ENCODE results near the gene GREB1. TPM values are rescaled to one million over a fixed set of nuclear protein-coding genes. Genes with fewer than 3 reads are reported as not detected.

Gene GREB1
- total RNA-seq, 1 donor from 2014 or later: 143 TPM

DNA sequence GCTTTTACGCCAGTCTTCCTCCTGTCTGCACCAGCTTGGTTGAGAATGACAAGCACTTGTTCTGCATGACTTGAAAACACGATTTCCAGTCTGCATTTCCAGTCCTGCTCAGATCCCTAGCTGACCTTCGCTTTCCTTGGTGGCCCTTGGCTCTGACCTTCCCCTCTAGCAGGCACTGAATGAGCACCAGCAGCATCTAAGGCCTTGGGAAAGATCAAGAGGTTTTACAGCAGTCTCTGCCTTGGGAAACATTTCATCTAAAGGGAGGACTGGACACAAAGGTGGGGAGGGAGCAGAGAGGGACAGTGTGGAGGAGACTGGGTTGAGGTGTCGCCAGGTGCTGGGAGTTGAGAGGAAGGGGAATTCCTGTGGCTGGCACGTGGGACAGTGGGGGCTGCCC lies 105.7 kb downstream of the GREB1 start:
- Mint-ChIP-seq H3K4me3 (no peak overlapping the region), H3K36me3 (ENCODE audit: low read depth) (peaks cover 28% of the 10 kb centered on the region), H3K27me3 (ENCODE audit: low read depth) (no peaks in the 10 kb centered on the region), H3K4me1 (no peaks in the 10 kb centered on the region), H3K9me3 (no peaks in the 10 kb centered on the region), H3K27ac (ENCODE audit: unreplicated experiment) (no peak overlapping the region)
- TF ChIP-seq, protein P1, sequence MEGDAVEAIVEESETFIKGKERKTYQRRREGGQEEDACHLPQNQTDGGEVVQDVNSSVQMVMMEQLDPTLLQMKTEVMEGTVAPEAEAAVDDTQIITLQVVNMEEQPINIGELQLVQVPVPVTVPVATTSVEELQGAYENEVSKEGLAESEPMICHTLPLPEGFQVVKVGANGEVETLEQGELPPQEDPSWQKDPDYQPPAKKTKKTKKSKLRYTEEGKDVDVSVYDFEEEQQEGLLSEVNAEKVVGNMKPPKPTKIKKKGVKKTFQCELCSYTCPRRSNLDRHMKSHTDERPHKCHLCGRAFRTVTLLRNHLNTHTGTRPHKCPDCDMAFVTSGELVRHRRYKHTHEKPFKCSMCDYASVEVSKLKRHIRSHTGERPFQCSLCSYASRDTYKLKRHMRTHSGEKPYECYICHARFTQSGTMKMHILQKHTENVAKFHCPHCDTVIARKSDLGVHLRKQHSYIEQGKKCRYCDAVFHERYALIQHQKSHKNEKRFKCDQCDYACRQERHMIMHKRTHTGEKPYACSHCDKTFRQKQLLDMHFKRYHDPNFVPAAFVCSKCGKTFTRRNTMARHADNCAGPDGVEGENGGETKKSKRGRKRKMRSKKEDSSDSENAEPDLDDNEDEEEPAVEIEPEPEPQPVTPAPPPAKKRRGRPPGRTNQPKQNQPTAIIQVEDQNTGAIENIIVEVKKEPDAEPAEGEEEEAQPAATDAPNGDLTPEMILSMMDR (conservative IDR thresholded peaks at IDR 0.05): no peak
- DNase-seq (ENCODE audit: low read depth, low spot score): no peak

DNA sequence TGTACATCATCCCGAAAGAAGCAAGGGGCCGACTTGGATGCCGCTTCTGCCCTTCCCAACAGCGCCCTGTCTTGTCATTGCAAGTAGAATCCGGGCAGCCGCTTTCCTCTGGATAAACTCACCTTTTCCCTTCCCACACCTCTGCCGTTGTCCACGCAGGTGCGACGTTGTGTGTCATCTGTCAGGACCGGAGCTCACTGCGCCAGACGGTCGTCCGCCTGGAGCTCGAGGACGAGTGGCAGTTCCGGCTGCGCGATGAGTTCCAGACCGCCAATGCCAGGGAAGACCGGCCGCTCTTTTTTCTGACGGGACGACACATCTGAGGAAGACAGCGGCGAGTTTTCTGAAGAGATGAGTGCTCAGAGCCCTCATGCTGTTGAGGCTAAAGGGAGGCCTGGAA lies 106.3 kb downstream of the GREB1 start:
- peaks cover 27% of the 10 kb centered on the region for H3K36me3 Mint-ChIP-seq (ENCODE audit: low read depth)
- no peaks in the 10 kb centered on the region for H3K4me1 Mint-ChIP-seq
- no peak for DNase-seq (ENCODE audit: low read depth, low spot score)
- no peak overlapping the region for H3K4me3 Mint-ChIP-seq
- TF ChIP-seq, protein P1 (conservative IDR thresholded peaks at IDR 0.05): no peak
- H3K27me3 Mint-ChIP-seq (ENCODE audit: low read depth): no peaks in the 10 kb centered on the region
- no peak overlapping the region for H3K27ac Mint-ChIP-seq (ENCODE audit: unreplicated experiment)
- no peaks in the 10 kb centered on the region for H3K9me3 Mint-ChIP-seq

DNA sequence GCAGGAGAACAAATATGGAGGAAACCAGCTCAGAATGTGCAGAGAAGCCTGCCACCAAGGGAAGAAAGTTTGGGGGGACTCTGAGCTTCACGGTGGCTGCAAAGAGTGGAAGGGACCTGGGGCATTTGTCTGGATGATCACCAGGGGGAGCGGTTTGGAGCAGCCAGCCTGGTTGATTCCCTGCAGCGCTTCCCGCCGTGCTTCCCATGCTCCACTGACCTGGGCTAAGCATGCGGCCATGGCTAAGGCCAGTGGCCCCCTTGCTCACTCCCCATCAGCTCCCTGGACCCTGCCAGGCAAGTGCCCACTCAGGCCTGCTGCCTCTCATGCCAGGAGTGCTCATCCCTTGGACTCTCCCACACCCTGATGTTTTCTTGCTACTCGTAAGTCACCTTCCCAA lies 109.1 kb downstream of the GREB1 start:
- no peak for DNase-seq (ENCODE audit: low read depth, low spot score)
- TF ChIP-seq, protein P1 (conservative IDR thresholded peaks at IDR 0.05): no peak
- no peaks in the 10 kb centered on the region for H3K4me1 Mint-ChIP-seq
- H3K9me3 Mint-ChIP-seq: no peaks in the 10 kb centered on the region
- no peak overlapping the region for H3K27ac Mint-ChIP-seq (ENCODE audit: unreplicated experiment)
- H3K27me3 Mint-ChIP-seq (ENCODE audit: low read depth): no peaks in the 10 kb centered on the region
- H3K36me3 Mint-ChIP-seq (ENCODE audit: low read depth): peaks cover 34% of the 10 kb centered on the region
- no peak overlapping the region for H3K4me3 Mint-ChIP-seq

DNA sequence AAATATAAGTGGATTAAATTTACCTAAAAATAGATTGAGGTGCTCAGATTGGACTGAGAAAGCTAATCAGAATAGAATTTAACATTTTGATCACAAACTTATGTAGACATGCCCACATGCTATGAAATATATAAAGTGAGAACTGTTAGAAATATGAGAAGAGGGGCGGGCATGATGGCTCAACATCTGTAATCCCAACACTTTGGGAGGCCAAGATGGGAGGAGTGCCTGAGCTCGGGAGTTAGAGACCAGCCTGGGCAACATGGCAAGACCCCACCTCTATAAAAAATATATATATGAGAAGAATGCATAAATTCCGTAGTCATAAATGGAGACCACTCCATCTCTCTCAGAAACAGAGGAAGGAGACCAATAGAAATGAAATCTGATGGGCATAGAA lies 110.4 kb downstream of the GREB1 start:
- DNase-seq (ENCODE audit: low read depth, low spot score): no peak
- TF ChIP-seq, protein P1 (conservative IDR thresholded peaks at IDR 0.05): no peak
- Mint-ChIP-seq H3K4me3 (no peak overlapping the region), H3K27ac (ENCODE audit: unreplicated experiment) (no peak overlapping the region), H3K36me3 (ENCODE audit: low read depth) (peaks cover 33% of the 10 kb centered on the region), H3K4me1 (no peaks in the 10 kb centered on the region), H3K9me3 (no peaks in the 10 kb centered on the region), H3K27me3 (ENCODE audit: low read depth) (no peaks in the 10 kb centered on the region)

DNA sequence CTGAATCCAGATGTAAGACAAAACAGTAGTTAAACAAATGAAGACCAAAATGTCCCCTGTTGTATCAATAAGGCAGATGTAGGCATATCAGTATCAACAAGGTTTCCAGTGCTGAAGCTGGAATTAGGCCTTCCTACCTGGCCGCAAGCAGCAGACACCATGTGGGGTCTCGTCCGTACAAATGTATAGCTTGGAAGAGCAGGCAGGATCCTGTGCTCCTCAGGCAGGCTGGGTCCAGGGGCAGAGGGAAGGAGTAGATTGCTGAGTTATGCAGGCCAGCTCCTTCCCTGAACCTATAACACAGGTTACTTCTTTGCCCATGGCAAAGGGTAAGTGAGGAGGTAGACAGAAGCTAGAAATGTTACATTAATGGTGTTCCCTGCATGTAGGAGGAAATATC lies 112.7 kb downstream of the GREB1 start:
- H3K9me3 Mint-ChIP-seq: no peaks in the 10 kb centered on the region
- no peak overlapping the region for H3K4me3 Mint-ChIP-seq
- H3K4me1 Mint-ChIP-seq: peaks cover 9% of the 10 kb centered on the region
- peaks cover 25% of the 10 kb centered on the region for H3K36me3 Mint-ChIP-seq (ENCODE audit: low read depth)
- TF ChIP-seq, protein P1 (conservative IDR thresholded peaks at IDR 0.05): no peak
- H3K27me3 Mint-ChIP-seq (ENCODE audit: low read depth): no peaks in the 10 kb centered on the region
- no peak for DNase-seq (ENCODE audit: low read depth, low spot score)
- no peak overlapping the region for H3K27ac Mint-ChIP-seq (ENCODE audit: unreplicated experiment)

All from neural crest cell (in vitro differentiated cells).